Lung (tissue), 16 donors: Measurements from ENCODE around the gene TMEM244. TPM values are rescaled to one million over a fixed set of nuclear protein-coding genes. Genes with fewer than 3 reads are reported as not detected.

Experiments
- ATAC-seq: fragments of 200-7000 bp; cut with Tn5 transposase; one replicate; pipeline ENCODE4 v1.9.1; 2020; ENCODE audit warnings: moderate number of reproducible peaks; ENCODE audit not compliant: insufficient read depth, low FRiP score
- DNase-seq, 3 donors: peaks; one replicate each; pipeline ENCODE4 v3.0.0-alpha.2; 2013 to 2017
- H3K27ac ChIP-seq, 2 donors: one replicate each; pipeline ENCODE4 v1.5.1; 2013; ENCODE audit warnings: mild to moderate bottlenecking in 2 of 2, moderate library complexity in 2 of 2, control low read depth in 1 of 2, inconsistent platforms in 1 of 2, low read depth in 1 of 2, low read length in 1 of 2
- H3K27me3 ChIP-seq, 3 donors: one replicate each; pipeline ENCODE4 v1.5.1; 2013; ENCODE audit warnings: low read length in 2 of 3; ENCODE audit not compliant: control insufficient read depth in 3 of 3, insufficient read depth in 3 of 3
- H3K36me3 ChIP-seq, 4 donors: one replicate each; pipeline ENCODE4 v1.5.1; 2013; ENCODE audit warnings: low read length in 4 of 4, mild to moderate bottlenecking in 1 of 4, moderate library complexity in 1 of 4; ENCODE audit not compliant: control insufficient read depth in 4 of 4, insufficient read depth in 4 of 4
- H3K4me1 ChIP-seq, 5 donors: one replicate each; pipeline ENCODE4 v1.5.1; 2013; ENCODE audit warnings: low read length in 5 of 5, mild to moderate bottlenecking in 2 of 5, moderate library complexity in 1 of 5; ENCODE audit not compliant: control insufficient read depth in 5 of 5, insufficient read depth in 5 of 5
- H3K4me3 ChIP-seq: one replicate; pipeline ENCODE4 v1.5.1; 2013; ENCODE audit warnings: mild to moderate bottlenecking, control low read depth, moderate library complexity
- H3K9ac ChIP-seq, 2 donors: one replicate each; pipeline ENCODE4 v1.5.1; 2013; ENCODE audit warnings: low read length in 2 of 2, control low read depth in 1 of 2; ENCODE audit not compliant: insufficient read depth in 1 of 2
- H3K9me3 ChIP-seq, 4 donors: one replicate each; pipeline ENCODE4 v1.5.1; 2013; ENCODE audit warnings: low read length in 3 of 4, mild to moderate bottlenecking in 1 of 4, moderate library complexity in 1 of 4; ENCODE audit not compliant: control insufficient read depth in 4 of 4, insufficient read depth in 3 of 4
- WGBS, 2 donors: extraction: QIAGEN DNeasy Blood & Tissue Kit; methylation state at CpG; one replicate each; pipeline ENCODE4 v1.1.7; 2013; 5-methylcytosine and 5-hydroxymethylcytosine counted together
- long read RNA-seq, 5 donors: transcript quantifications; one replicate each; lab custom pipeline, GENCODE V29; 2026
- polyA plus RNA-seq, 2 donors: library from polyadenylated mRNA; stranded (reverse); fragments of 200-250 nt; gene quantifications; one replicate each; pipeline ENCODE4 v1.2.1, GENCODE V29; 2013
- total RNA-seq, 2 donors: library from RNA; depleted of rRNA in 1 of 2; stranded (reverse); fragments of >200 nt in 1 of 2; gene quantifications; one replicate each; pipeline ENCODE4 v1.2.1, GENCODE V29; 2014 to 2021
- TF ChIP-seq, protein P1 (sequence below): IDR thresholded peaks from 2 replicates; pipeline ENCODE4 v1.5.1; 2012; ENCODE audit warnings: mild to moderate bottlenecking; ENCODE audit errors: control extremely low read depth, extremely low read depth
- donor health status: control.
- donor health status: control.
- donor health status: Bipolar disorder and iron deficiency.
- donor health status: healthy.
- donor health status: DM: yes; HTN: yes; CAD: no.

TMEM244 gene, protein sequence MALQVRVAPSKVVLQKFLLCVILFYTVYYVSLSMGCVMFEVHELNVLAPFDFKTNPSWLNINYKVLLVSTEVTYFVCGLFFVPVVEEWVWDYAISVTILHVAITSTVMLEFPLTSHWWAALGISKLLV
- total RNA-seq (not detected), polyA plus RNA-seq (not detected)
- long read RNA-seq, donor 1: 0 reads
- long read RNA-seq, donor 2: 0 reads
- long read RNA-seq, donor 3: 0 reads
- long read RNA-seq, donor 4: 0 reads
- long read RNA-seq, donor 5: 0 reads

DNA sequence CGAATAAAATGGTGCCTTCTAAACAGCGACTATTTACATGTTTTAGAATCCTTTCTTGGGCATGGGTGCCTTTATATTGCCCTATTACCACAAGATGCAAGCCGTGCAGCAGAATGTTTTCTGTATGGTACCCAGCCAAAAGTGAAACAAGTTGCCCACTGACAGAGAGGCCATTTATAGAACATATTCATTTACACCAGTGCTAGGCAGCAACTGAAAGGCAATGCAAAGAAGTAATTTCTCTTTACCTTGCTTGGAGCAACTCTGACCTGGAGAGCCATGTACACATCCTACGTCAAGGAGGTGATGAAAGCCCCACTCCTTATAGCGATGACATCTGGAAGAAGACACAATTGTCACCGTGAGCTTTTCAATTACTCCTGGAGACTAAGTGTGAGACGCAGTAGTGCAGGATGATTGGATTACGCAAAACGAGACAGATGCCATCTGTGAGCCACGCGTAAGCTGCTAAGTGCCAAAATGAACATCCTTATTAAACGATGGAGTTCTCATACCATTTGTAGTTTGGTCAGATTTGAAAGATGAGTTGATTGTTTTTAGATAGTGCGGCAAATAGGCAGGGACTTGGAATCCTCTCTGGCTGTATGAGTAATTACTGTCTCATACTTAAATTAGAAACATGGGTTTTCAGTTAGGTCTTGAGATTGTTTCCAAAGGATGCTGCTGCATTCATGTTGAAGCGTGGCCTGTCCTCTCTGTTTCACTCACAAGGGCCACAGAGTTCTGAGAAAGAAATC is at the start of gene TMEM244:
TMEM244 (minus strand) TSS at position 408 of the 758 bp plus-strand sequence; CDS start at position 281, 127 bp downstream.
- Histone ChIP-seq H3K27me3 (no peaks in the 10 kb centered on the region), H3K27ac (no peak within 1 kb of the TSS), H3K4me3 (no peak within 1 kb of the TSS), H3K4me1 (peaks cover 0 to 13% (median 0%) of the 10 kb centered on the region in 5 donors), H3K36me3 (no peaks in the 10 kb centered on the region), H3K9ac (no peak within 1 kb of the TSS), H3K9me3 (no peaks in the 10 kb centered on the region)
- DNase-seq (no peak), ATAC-seq (no peak)
- 82 to 84% methylated on average over 14 of the region's 14 CpGs for WGBS, 2 donors
- TF ChIP-seq, protein P1, sequence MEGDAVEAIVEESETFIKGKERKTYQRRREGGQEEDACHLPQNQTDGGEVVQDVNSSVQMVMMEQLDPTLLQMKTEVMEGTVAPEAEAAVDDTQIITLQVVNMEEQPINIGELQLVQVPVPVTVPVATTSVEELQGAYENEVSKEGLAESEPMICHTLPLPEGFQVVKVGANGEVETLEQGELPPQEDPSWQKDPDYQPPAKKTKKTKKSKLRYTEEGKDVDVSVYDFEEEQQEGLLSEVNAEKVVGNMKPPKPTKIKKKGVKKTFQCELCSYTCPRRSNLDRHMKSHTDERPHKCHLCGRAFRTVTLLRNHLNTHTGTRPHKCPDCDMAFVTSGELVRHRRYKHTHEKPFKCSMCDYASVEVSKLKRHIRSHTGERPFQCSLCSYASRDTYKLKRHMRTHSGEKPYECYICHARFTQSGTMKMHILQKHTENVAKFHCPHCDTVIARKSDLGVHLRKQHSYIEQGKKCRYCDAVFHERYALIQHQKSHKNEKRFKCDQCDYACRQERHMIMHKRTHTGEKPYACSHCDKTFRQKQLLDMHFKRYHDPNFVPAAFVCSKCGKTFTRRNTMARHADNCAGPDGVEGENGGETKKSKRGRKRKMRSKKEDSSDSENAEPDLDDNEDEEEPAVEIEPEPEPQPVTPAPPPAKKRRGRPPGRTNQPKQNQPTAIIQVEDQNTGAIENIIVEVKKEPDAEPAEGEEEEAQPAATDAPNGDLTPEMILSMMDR: no peak

DNA sequence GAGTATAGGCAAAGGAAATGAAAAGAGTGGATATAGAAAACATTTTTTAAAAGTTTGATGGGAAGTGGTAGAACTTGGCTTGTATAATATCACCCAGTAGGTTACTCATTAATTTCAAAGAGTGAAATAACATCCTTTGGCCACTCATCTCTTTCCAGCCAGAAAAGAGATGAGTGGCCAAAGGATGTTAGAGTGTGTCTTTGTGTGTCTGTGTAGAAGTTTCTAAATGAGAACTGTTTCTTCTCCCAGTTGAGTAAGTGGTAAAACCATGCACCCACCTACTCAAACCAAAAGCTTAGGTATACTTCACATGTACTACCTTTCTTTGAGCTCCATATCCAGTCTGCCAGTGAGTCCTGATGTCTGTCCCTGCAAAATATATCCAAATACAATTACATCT is 47.7 kb upstream of the TMEM244 start:
- Histone ChIP-seq H3K9me3 (peaks cover 0 to 4% (median 0%) of the 10 kb centered on the region in 4 donors), H3K27me3 (no peaks in the 10 kb centered on the region), H3K4me3 (no peak overlapping the region), H3K36me3 (no peaks in the 10 kb centered on the region), H3K9ac (no peak overlapping the region), H3K4me1 (no peaks in the 10 kb centered on the region), H3K27ac (no peak overlapping the region)
- no peak for ATAC-seq
- no peak for DNase-seq
- TF ChIP-seq, protein P1: no peak

DNA sequence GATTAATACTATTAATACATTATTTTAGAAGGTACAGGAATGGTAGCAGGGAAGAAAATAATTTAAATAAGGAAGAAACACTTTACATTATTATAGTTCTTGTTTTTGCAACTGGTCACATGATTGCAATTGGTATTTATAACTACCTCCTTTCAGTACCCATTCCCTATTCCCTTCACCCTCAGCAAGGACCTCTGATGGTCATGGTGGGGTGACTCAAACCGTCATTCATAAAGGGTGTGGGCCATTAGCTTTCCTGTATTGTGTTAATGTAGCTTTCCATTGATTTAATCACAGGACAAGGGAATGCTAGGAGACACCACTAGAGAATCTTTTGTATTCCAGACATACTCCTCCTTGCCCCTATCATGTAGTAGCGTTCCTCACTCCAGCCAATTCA is 47.2 kb upstream of the TMEM244 start:
- no peak for DNase-seq
- Histone ChIP-seq H3K36me3 (no peaks in the 10 kb centered on the region), H3K27me3 (no peaks in the 10 kb centered on the region), H3K9me3 (peaks cover 0 to 4% (median 0%) of the 10 kb centered on the region in 4 donors), H3K27ac (no peak overlapping the region), H3K4me3 (no peak overlapping the region), H3K9ac (no peak overlapping the region), H3K4me1 (no peaks in the 10 kb centered on the region)
- ATAC-seq: no peak
- TF ChIP-seq, protein P1: no peak
- 74% methylated on average over 2 of the region's 2 CpGs for WGBS, 2 donors
